ENCODE data around the gene CSRP1.
"Not testable (repeated sequence)": the region's sequence is repeated elsewhere in the genome, so short reads cannot be mapped to it uniquely, and the experiment has no call there.

Gene CSRP1

DNA sequence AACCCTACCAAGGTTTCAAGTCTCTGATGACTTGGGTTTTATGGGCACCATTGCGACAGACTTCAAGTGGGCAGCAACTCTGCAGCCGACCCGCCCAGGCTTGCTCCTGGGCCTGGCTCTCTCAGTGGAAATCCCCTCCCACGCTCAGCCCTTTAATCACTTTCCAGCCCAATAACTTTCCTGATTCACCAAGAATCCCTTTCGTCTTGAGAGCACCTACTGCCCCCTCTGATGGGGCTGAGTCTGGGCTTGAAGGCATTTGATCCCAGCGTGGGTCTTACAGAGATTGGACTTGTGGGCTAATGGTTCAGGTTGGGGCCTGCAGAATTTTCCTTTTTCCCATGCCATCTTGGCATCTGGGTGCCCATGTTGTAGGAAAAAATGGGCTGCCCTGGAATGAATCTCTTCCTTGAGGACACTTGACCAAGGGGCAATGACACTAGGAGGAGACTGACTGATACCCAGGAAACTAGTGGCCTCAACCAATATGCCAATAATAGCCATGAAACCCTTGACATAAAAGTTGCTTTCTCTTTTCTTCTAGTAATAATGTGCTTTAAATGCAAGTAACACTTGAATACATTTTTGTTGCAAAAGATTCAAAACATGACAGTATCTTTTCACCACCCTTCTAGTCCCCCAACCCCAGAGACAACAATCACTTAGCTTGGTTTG is 30.1 kb downstream of the CSRP1 start:
- DNase-seq (ENCODE audit: low read depth in 2 of 2) = no peak

- DNase-seq (ENCODE audit: low read depth in 2 of 2) = no peak
Observed at GRCh38 chr1:201475915-201476669, 30.8 kb downstream of the CSRP1 start.

- DNase-seq (ENCODE audit: low read depth in 2 of 2) = no peak
Observed at GRCh38 chr1:201475130-201475529, 31.8 kb downstream of the CSRP1 start.

GRCh38 chr1:201473296-201473695 is 33.6 kb downstream of the CSRP1 start:
- no peak for DNase-seq (ENCODE audit: low read depth in 2 of 2)

- DNase-seq (ENCODE audit: low read depth in 2 of 2) = not testable (repeated sequence)
Observed at GRCh38 chr1:201472321-201472720, 34.6 kb downstream of the CSRP1 start.

- peak; percentile 50 to 61 for DNase-seq (ENCODE audit: low read depth in 2 of 2)
Observed at GRCh38 chr1:201471772-201472171, 35.2 kb downstream of the CSRP1 start.

GRCh38 chr1:201470581-201470980 is 36.3 kb downstream of the CSRP1 start:
- DNase-seq (ENCODE audit: low read depth in 2 of 2) = no peak

DNA sequence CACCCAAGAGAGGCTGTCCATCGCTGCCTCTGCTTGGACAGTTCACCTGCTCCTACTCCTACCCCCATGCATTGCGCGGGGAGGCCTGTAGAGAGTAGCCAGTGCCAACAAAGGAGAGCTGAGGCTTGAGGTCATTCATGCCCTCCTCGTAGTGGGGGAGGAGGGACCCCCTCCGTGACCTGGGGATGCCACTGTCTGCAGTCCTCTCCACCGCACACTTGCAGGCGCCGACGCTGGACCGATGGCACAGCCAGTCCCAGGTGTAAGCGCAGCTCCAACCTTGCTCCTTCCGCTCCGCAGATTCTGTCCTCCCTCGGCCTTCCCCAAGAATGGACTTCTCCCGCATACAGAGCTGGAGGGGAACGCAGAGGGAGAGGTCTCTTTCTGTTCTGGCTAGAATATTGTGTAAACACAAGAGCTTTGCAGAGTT is 37.3 kb downstream of the CSRP1 start:
- DNase-seq (ENCODE audit: low read depth in 2 of 2) = no peak

GRCh38 chr1:201468844-201469644 is 37.9 kb downstream of the CSRP1 start, which contains the start of gene PHLDA3:
PHLDA3 (minus strand) TSS chr1:201469188; CDS start chr1:201468786, 402 bp downstream.
- peak; percentile 86 to 91 for DNase-seq (ENCODE audit: low read depth in 2 of 2)

DNA sequence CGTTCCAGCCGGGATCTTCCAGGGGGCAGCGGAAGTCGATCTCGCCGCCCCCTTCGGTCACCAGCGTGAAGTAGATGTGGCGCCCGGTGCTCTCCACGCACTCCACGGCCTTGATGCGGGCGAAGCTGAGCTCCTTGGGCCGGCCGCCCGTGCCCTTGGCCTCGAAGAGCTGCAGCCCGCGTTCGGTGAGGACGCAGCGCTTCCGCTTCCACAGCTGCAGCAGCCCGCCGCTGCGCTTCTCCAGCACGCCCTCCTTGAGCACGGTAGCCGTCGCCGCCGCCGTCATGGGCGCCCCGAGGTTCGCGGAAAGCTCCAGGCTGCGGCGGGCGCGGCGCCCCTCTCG is 38.5 kb downstream of the CSRP1 start:
- no peak for DNase-seq (ENCODE audit: low read depth in 2 of 2)

DNA sequence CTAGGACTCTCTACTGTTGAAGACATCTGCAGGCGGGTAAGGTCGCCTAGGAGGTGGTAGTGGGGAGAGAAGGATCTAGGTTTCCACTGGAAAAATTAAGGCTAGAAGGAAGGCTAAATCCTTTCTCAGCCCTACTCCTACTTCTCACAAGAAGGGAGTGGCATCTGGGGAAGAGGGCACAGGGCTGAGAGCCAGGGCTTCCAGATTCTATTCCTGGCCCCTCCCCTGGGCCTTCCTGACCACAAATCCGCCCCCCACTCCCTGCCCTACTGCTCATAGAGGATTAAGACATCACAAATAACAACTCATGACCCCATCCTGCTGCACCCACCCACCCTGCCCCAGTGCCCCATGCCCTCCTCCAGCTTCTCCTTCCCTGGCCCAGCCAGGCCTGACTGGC is 40.4 kb downstream of the CSRP1 start:
- no peak for DNase-seq (ENCODE audit: low read depth in 2 of 2)

GRCh38 chr1:201465698-201466290 is 41.1 kb downstream of the CSRP1 start:
- DNase-seq (ENCODE audit: low read depth in 2 of 2) = no peak

GRCh38 chr1:201463071-201463552 is 43.8 kb downstream of the CSRP1 start:
- no peak for DNase-seq (ENCODE audit: low read depth in 2 of 2)

GRCh38 chr1:201461645-201462441 is 45.1 kb downstream of the CSRP1 start:
- peak; percentile 84 for DNase-seq (ENCODE audit: low read depth in 2 of 2)

GRCh38 chr1:201460814-201461644 is 45.9 kb downstream of the CSRP1 start:
- peak; percentile 81 to 82 for DNase-seq (ENCODE audit: low read depth in 2 of 2)

- DNase-seq (ENCODE audit: low read depth in 2 of 2) = no peak
Observed at GRCh38 chr1:201459775-201460174, 47.1 kb downstream of the CSRP1 start.

DNA sequence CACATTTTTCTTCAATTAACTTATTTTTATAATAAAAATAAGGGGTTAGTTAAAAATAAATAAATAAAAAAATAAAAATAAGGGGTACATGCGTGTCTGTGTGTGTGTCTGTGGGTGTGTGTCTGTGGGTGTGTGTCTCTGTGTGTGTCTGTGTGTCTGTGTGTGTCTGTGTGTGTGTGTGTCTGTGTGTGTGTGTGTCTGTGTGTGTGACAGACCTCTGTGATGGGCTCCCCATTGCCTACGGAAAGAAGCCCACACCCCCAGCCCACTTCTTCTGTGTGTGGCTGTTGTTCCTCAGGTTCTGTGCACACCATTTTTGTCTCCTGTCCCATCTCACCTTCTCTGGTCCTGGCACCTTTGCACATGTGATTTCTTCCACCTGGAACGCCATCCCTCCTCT is 47.9 kb downstream of the CSRP1 start:
- DNase-seq (ENCODE audit: low read depth in 2 of 2) = no peak

GRCh38 chr1:201457508-201457960 is 49.4 kb downstream of the CSRP1 start:
- DNase-seq (ENCODE audit: low read depth in 2 of 2) = no peak

GRCh38 chr1:201456499-201457309 is 50.2 kb downstream of the CSRP1 start:
- peak; percentile 83 to 85 for DNase-seq (ENCODE audit: low read depth in 2 of 2)
